ENCODE data around the gene TMEM220. TPM values are rescaled to one million over a fixed set of nuclear protein-coding genes. Genes with fewer than 3 reads are reported as not detected.

TMEM220 gene
- total and polyA plus RNA-seq, 10 of the 15 experiments (the other 5 are each of a cell fraction or from before 2014, with no cell fraction given), result 0.02 to 0.30 (median 0.06) TPM; not detected in 1

- no peak for TF ChIP-seq EGR1 (IDR thresholded peaks at IDR 0.05; ENCODE audit: borderline replicate concordance in 1 of 2, low read depth in 2 of 2, low read length in 2 of 2)
Measured at GRCh38 chr17:10725262-10725661, 4.6 kb downstream of the TMEM220 start (continued).

- H3K4me2 ChIP-seq (ENCODE audit: control insufficient read depth, insufficient read depth), result no peak overlapping the region
- TF ChIP-seq, protein P1, sequence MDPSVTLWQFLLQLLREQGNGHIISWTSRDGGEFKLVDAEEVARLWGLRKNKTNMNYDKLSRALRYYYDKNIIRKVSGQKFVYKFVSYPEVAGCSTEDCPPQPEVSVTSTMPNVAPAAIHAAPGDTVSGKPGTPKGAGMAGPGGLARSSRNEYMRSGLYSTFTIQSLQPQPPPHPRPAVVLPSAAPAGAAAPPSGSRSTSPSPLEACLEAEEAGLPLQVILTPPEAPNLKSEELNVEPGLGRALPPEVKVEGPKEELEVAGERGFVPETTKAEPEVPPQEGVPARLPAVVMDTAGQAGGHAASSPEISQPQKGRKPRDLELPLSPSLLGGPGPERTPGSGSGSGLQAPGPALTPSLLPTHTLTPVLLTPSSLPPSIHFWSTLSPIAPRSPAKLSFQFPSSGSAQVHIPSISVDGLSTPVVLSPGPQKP (IDR thresholded peaks at IDR 0.05; ENCODE audit: low read depth, low read length), result no peak
- TF ChIP-seq USF2 (IDR thresholded peaks at IDR 0.05; ENCODE audit: borderline replicate concordance, low read depth, low read length) (no peak), SUZ12 (IDR thresholded peaks at IDR 0.05; ENCODE audit: unreplicated experiment) (no peak), KDM1A (IDR thresholded peaks at IDR 0.05; ENCODE audit: borderline replicate concordance) (no peak), ZNF274 (IDR thresholded peaks at IDR 0.05; ENCODE audit: insufficient read depth, insufficient read length) (no peak), ZBED1 (IDR thresholded peaks at IDR 0.05; ENCODE audit: borderline replicate concordance) (no peak), ZNF207 (IDR thresholded peaks at IDR 0.05; ENCODE audit: borderline replicate concordance) (no peak), SREBF2 (IDR thresholded peaks at IDR 0.05; ENCODE audit: low read length) (no peak), YBX1 (IDR thresholded peaks at IDR 0.05) (no peak), TBL1XR1 (IDR thresholded peaks at IDR 0.05; ENCODE audit: low read depth, low read length) (no peak), PAX8 (IDR thresholded peaks at IDR 0.05) (no peak), E2F4 (IDR thresholded peaks at IDR 0.05; ENCODE audit: low read depth, low read length) (no peak)
- TF ChIP-seq, protein P2, sequence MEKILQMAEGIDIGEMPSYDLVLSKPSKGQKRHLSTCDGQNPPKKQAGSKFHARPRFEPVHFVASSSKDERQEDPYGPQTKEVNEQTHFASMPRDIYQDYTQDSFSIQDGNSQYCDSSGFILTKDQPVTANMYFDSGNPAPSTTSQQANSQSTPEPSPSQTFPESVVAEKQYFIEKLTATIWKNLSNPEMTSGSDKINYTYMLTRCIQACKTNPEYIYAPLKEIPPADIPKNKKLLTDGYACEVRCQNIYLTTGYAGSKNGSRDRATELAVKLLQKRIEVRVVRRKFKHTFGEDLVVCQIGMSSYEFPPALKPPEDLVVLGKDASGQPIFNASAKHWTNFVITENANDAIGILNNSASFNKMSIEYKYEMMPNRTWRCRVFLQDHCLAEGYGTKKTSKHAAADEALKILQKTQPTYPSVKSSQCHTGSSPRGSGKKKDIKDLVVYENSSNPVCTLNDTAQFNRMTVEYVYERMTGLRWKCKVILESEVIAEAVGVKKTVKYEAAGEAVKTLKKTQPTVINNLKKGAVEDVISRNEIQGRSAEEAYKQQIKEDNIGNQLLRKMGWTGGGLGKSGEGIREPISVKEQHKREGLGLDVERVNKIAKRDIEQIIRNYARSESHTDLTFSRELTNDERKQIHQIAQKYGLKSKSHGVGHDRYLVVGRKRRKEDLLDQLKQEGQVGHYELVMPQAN (conservative IDR thresholded peaks at IDR 0.05), result no peak
- 57% methylated on average over 11 of the region's 11 CpGs for WGBS (ENCODE audit: insufficient coverage, insufficient replicate concordance, low lambda C conversion rate, missing lambda C conversion rate)
- ChIA-PET SMC1A (ENCODE audit: uncharacterized antibody, unreplicated experiment) (no interaction called here), POLR2A (no interaction called here), CTCF (no interaction called here), RAD21 (ENCODE audit: unreplicated experiment) (no interaction called here)
- no peak overlapping the region for H3K4me3 ChIP-seq
- in situ Hi-C loops (cut with MboI) (no loop called here), intact Hi-C loops (cut with micrococcal nuclease; ENCODE audit: unreplicated experiment) (no loop called here)
- no peaks in the 10 kb centered on the region for H3K79me2 ChIP-seq (ENCODE audit: control insufficient read depth, insufficient read depth, low read length)
- H4K20me1 ChIP-seq (ENCODE audit: control insufficient read depth, insufficient read depth), result no peaks in the 10 kb centered on the region
- H2AFZ ChIP-seq (ENCODE audit: control insufficient read depth, low read depth, low read length), result no peak overlapping the region
- no peak for ATAC-seq
- H3K4me1 ChIP-seq (ENCODE audit: control insufficient read depth, insufficient read depth, low read length), result no peaks in the 10 kb centered on the region
- no peak overlapping the region for H3K27ac ChIP-seq (ENCODE audit: control insufficient read depth, insufficient read depth)
- no peaks in the 10 kb centered on the region; a peak in 2 of 4 replicates for H3K27me3 ChIP-seq (replicated peaks in 1 of 2; ENCODE audit: control insufficient read depth in 2 of 2, insufficient read depth in 2 of 2, low read length in 1 of 2)
- H3K9ac ChIP-seq (ENCODE audit: control insufficient read depth, insufficient read depth, low read length), result no peak overlapping the region
- no TSS peak for BruUV-seq (replicated peaks)
- FAIRE-seq, result no peak
- H3K9me3 ChIP-seq (replicated peaks; ENCODE audit: control insufficient read depth, insufficient read depth, low read length), result no peaks in the 10 kb centered on the region
- DNase-seq (ENCODE audit: low read depth, low spot score), result no peak
- no peaks in the 10 kb centered on the region for H3K36me3 ChIP-seq (ENCODE audit: control insufficient read depth in 2 of 2, insufficient read depth in 2 of 2, low read length in 1 of 2)
Measured at GRCh38 chr17:10724546-10725195, 5.2 kb downstream of the TMEM220 start.

Measured in GM12878 (cell line).